Ovary (tissue), 9 donors: Measurements from ENCODE around the gene VPS52. TPM values are rescaled to one million over a fixed set of nuclear protein-coding genes. Genes with fewer than 3 reads are reported as not detected.

Experiments used
- DNase-seq, 5 donors: peaks; one replicate each; pipeline ENCODE4 v3.0.0-alpha.2; 2019 to 2020
- H3K27ac ChIP-seq, 2 donors: fragments of 200-600 bp; one replicate each; pipeline versions ENCODE4 v1.5.1 to v1.8.0; 2019 to 2022
- H3K27me3 ChIP-seq: fragments of 200-600 bp; one replicate; pipeline ENCODE4 v1.8.0; 2022
- H3K36me3 ChIP-seq: fragments of 200-600 bp; sonication (generic); one replicate; pipeline ENCODE4 v1.5.1; 2019
- H3K4me1 ChIP-seq: one replicate; pipeline ENCODE4 v1.8.1; 2013; ENCODE audit warnings: mild to moderate bottlenecking, moderate library complexity; ENCODE audit not compliant: insufficient read depth
- H3K4me3 ChIP-seq: fragments of 200-600 bp; sonication (generic); one replicate; pipeline ENCODE4 v1.5.1; 2017
- H3K9me3 ChIP-seq, 2 donors: fragments of 200-600 bp in 1 of 2; sonication (generic) in 1 of 2; one replicate each; pipeline versions ENCODE4 v1.5.1 to v1.8.1; 2013 to 2019; ENCODE audit warnings: mild to moderate bottlenecking in 1 of 2, moderate library complexity in 1 of 2
- EP300 ChIP-seq: sonication (generic); formaldehyde crosslinking; IDR thresholded peaks from one replicate; pipeline ENCODE4 v1.6.1; 2017; ENCODE audit warnings: antibody characterized with exemption
- POLR2A ChIP-seq: fragments of 450-650 bp; IDR thresholded peaks from one replicate; pipeline ENCODE4 v1.6.1; 2017; ENCODE audit warnings: antibody characterized with exemption, mild to moderate bottlenecking, moderate library complexity
- WGBS, 3 donors: extraction: QIAGEN DNeasy Blood & Tissue Kit in 1 of 3; methylation state at CpG; one replicate each; pipeline versions ENCODE4 v1.1.5 to v1.1.7; 2013 to 2017; 5-methylcytosine and 5-hydroxymethylcytosine counted together
- intact Hi-C, 4 donors: fragments of 100-400 bp; cut with DNase I; formaldehyde crosslinking; loops; one replicate each; pipeline versions ENCODE4 v1.11.0 to v1.15.1; 2022 to 2023
- polyA plus RNA-seq, 2 donors: library from polyadenylated mRNA; stranded (reverse); fragments of 200-250 nt in 1 of 2; fragments of 350-450 nt in 1 of 2; fragmentation: Illumina TruSeq in 1 of 2; extraction: RNeasy Lipid Tissue Mini Kit (QIAGEN cat#74804) in 1 of 2; gene quantifications; one replicate each; pipeline ENCODE4 v1.2.3, GENCODE V29; 2013 to 2014
- total RNA-seq, 7 donors: library from RNA; depleted of rRNA in 2 of 7; stranded (reverse); fragments of >200 nt in 2 of 7; fragmentation: NEBNext Ultra II Directional in 3 of 7; extraction: Animal tissue kit (Norgen Biotek cat#: 25700) in 3 of 7; gene quantifications; one replicate each; pipeline versions ENCODE4 v1.1.0 to v1.2.4, GENCODE V29; 2016 to 2023
- TF ChIP-seq, protein P1 (sequence below), 3 donors: fragments of 450-650 bp in 2 of 3; fragments of 200-600 bp in 1 of 3; IDR thresholded peaks; one replicate each; pipeline versions ENCODE4 v1.5.1 to v1.8.0; 2016 to 2022; ENCODE audit warnings: antibody characterized with exemption in 3 of 3, mild to moderate bottlenecking in 1 of 3
- donor health status: DM: no; HTN: no; CAD: no; lungs with moderate emphysema.
- donor health status: DM: no; HTN: no; CAD: no.
- donor health status: Bipolar disorder and iron deficiency.
- donor health status: DM: yes; HTN: yes; CAD: no.
- donor health status: DM: no; HTN: no; CAD: no.
- donor health status: DM: yes; HTN: yes; CAD: no.

VPS52 gene
- total and polyA plus RNA-seq, 9 donors: 24.0 to 56.7 (median 45.2) TPM

DNA sequence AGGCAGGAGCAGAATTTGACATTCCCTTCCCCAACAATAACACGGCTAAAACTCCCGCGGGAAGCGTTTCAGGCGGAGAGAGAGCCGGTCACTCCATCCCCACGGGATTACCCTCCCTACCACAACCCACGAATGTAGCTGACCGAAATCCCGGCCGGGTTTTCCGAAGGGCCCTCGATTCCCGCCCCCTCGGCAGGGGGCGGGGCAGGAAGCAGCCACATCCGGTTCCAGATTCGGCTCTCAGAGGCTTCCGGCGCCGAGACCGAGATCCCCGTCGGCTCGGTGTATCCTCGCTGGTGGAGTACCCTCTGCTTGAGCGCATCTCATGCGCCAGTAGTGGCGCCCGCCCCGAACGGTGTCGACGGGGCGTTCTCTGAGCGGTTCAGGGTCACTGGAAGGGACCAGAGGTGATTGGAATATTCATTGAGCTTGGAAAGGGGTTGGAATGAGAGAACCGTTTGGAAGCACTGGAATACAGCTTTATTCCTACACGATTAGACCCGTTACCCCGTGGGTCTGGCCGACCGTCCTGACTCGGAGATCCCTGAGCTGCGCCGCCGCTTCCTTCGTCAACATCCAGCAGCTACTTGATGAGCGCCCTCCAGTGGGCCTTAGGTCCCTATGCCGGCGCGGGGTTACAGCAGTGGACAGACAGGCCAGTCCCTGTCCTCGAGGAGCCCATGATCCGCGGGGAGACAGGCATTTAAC is 27.7 kb upstream of the VPS52 start:
- peak; percentile 90 to 93 (median 92) for DNase-seq
- peak overlapping the region; percentile 69 for H3K4me3 ChIP-seq
- H3K27ac ChIP-seq: peak overlapping the region; percentile 73 to 96
- H3K36me3 ChIP-seq: no peaks in the 10 kb centered on the region
- TF ChIP-seq EP300: peak; percentile 9
- TF ChIP-seq, protein P1, sequence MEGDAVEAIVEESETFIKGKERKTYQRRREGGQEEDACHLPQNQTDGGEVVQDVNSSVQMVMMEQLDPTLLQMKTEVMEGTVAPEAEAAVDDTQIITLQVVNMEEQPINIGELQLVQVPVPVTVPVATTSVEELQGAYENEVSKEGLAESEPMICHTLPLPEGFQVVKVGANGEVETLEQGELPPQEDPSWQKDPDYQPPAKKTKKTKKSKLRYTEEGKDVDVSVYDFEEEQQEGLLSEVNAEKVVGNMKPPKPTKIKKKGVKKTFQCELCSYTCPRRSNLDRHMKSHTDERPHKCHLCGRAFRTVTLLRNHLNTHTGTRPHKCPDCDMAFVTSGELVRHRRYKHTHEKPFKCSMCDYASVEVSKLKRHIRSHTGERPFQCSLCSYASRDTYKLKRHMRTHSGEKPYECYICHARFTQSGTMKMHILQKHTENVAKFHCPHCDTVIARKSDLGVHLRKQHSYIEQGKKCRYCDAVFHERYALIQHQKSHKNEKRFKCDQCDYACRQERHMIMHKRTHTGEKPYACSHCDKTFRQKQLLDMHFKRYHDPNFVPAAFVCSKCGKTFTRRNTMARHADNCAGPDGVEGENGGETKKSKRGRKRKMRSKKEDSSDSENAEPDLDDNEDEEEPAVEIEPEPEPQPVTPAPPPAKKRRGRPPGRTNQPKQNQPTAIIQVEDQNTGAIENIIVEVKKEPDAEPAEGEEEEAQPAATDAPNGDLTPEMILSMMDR (IDR thresholded peaks at IDR 0.05): peak in 2 of 3 donors; percentile 52 to 66
- peak; percentile 77 for TF ChIP-seq POLR2A
- H3K27me3 ChIP-seq: no peaks in the 10 kb centered on the region
- WGBS, 3 donors: 0 to 1% (median 0%) methylated on average over 38 to 54 of the region's 54 CpGs
- H3K9me3 ChIP-seq: no peaks in the 10 kb centered on the region
- intact Hi-C loops: loop anchor here in 1 of 4 donors (10.0 kb wide), 1 partner anchor 115 kb away; the partner anchor contains the start of genes CUTA and PHF1
- peaks cover 9% of the 10 kb centered on the region for H3K4me1 ChIP-seq

DNA sequence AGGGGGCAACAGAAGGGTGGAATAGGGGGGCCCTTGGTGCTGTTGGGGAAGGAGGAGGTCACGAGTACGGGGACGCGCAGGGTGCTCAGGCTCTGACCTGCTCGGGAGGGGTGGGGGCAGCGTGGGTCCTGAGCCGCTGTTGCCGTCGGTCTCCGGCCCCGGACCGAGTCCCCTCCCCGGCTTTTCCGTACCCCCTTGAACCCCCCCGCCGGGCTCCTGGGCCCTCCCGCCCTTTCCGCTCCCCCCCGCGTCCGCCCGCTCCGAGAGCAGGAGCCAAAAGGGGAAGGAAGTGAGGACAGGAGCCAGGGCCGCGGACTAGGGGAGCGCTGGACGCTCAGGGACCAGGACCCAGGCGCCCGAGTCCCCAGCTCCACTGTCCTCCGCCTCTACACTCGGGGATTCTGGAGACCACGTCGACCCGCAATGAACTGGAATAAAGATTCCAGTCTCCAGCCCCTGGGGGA is 27.1 kb upstream of the VPS52 start, which contains the start of gene RGL2:
TSS of gene RGL2 (minus strand) at position 170 of the 464 bp plus-strand sequence. CDS start 332 bp downstream, outside the sequence.
- H3K9me3 ChIP-seq: no peaks in the 10 kb centered on the region
- TF ChIP-seq EP300 (no peak), POLR2A (no peak)
- TF ChIP-seq, protein P1 (IDR thresholded peaks at IDR 0.05): no peak
- DNase-seq: peak; percentile 84 to 90 (median 87)
- H3K4me3 ChIP-seq: peak within 1 kb of the TSS; percentile 69
- H3K36me3 ChIP-seq: no peaks in the 10 kb centered on the region
- intact Hi-C loops: loop anchor here in 1 of 4 donors (10.0 kb wide), 1 partner anchor 116 kb away; the partner anchor contains the start of genes CUTA and PHF1
- H3K4me1 ChIP-seq: peaks cover 9% of the 10 kb centered on the region
- H3K27me3 ChIP-seq: no peaks in the 10 kb centered on the region
- 0 to 1% (median 1%) methylated on average over 30 to 34 of the region's 34 CpGs for WGBS, 3 donors
- H3K27ac ChIP-seq: peak within 1 kb of the TSS; percentile 73 to 96

DNA sequence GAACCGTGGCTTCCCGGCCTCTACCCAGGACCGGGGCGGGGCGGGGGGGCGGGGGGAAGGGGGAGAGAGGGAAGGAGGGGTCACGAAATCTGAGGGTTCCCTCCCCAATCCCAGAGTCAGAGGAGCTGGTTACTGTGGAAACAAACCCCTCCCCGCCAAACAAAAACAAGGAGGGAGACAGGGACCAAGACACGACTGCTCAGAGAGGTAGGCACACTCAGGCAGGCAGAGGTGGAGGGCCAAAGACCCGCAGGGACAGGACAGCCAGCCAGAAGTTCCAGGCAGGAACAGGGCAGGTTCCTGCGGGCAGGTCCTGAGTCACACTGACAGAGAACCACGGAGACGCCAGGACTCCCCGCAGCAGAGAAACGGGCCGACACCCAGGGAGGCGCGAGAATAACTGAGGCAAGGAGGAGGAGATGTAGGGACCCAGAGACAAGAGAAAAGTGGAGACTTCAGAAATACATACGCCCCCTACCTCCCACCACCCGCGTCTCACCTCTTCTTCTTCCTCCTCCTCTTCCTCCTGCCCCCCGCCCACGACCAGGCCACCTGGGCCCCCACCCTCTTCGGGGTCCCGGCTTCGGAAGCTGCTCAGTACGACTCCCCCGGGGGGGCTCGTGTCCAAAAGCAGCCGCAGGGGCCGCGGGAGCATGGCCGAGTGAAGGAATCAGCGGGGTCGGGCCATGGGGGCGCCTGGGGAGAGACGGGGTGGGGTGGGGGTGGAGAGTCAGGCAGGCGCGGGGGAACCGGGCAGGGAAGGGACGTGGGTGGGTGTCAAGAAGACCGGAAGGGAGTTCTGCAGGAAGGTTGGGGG is 26.5 kb upstream of the VPS52 start:
- peak overlapping the region; percentile 73 to 96 for H3K27ac ChIP-seq
- peaks cover 9% of the 10 kb centered on the region for H3K4me1 ChIP-seq
- H3K9me3 ChIP-seq: no peaks in the 10 kb centered on the region
- TF ChIP-seq, protein P1 (IDR thresholded peaks at IDR 0.05): no peak
- TF ChIP-seq EP300: no peak
- peak; percentile 82 for TF ChIP-seq POLR2A
- H3K27me3 ChIP-seq: no peaks in the 10 kb centered on the region
- H3K4me3 ChIP-seq: peak overlapping the region; percentile 69
- DNase-seq: peak; percentile 67 to 90 (median 71)
- intact Hi-C loops: loop anchor here in 1 of 4 donors (10.0 kb wide), 1 partner anchor 117 kb away; the partner anchor contains the start of genes CUTA and PHF1
- WGBS, 3 donors: 1% methylated on average over 33 to 42 of the region's 42 CpGs
- H3K36me3 ChIP-seq: no peaks in the 10 kb centered on the region

DNA sequence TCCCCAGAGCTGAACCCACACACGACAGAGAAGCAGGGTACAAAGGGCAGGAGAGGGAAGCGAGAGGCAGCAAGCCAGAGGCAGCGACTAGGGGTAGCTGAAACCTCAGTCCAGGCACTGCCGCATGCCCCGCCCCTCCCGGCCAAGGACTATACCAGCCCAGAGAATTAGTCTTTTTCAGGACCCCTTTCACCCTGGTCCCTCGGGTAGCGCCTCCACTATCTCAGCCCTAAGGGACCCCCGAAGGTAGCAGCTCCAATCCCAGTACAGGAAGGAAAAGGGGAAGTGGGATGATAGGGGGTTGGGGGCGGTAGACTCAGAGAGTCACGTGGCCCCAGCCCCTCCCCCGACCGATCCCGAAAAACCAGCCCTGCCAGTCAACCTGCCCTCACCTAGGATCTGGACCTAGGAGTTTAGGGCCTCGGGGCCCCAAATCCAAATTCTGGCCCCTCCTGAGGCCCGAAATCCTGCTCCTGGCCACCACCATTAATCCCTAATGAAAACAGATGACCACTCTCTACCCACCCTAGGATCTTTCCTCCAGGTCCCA is 25.8 kb upstream of the VPS52 start:
- H3K36me3 ChIP-seq: no peaks in the 10 kb centered on the region
- peaks cover 9% of the 10 kb centered on the region for H3K4me1 ChIP-seq
- peak overlapping the region; percentile 73 to 96 for H3K27ac ChIP-seq
- 16 to 20% (median 17%) methylated on average over 16 of the region's 16 CpGs for WGBS, 3 donors
- TF ChIP-seq, protein P1 (IDR thresholded peaks at IDR 0.05): no peak
- TF ChIP-seq POLR2A (no peak), EP300 (no peak)
- intact Hi-C loops: loop anchor here in 1 of 4 donors (10.0 kb wide), 1 partner anchor 117 kb away; the partner anchor contains the start of genes CUTA and PHF1
- H3K4me3 ChIP-seq: peak overlapping the region; percentile 69
- no peaks in the 10 kb centered on the region for H3K9me3 ChIP-seq
- no peaks in the 10 kb centered on the region for H3K27me3 ChIP-seq
- peak in 3 of 5 donors; percentile 50 to 64 (median 60) for DNase-seq
